ENCODE measurements around the gene MRPS17.
A peak's percentile ranks its signal among the peaks of the same experiment; 100 is the strongest.
"Not testable (repeated sequence)": the region's sequence is repeated elsewhere in the genome, so short reads cannot be mapped to it uniquely, and the experiment has no call there.

The MRPS17 gene

DNA sequence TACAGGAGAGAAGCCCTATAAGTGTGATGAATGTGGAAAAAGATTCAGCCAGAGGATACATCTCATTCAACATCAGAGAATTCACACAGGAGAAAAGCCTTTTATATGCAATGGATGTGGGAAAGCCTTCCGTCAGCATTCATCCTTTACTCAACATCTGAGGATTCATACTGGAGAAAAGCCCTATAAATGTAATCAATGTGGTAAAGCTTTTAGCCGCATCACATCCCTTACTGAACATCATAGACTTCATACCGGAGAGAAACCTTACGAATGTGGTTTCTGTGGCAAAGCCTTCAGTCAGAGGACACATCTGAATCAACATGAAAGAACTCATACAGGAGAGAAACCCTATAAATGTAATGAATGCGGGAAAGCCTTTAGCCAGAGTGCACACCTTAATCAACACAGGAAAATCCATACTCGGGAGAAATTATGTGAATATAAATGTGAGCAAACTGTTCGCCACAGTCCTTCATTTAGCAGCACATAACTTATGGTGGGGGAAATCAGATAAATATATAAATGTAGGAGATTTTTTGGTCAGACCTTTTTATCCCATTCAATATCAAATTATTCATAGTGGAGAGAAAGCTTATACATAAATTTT, 12.1 kb upstream of the MRPS17 start:
- no peak for DNase-seq (ENCODE audit: low read depth)
- TF ChIP-seq CTCF (IDR thresholded peaks at IDR 0.05; ENCODE audit: insufficient read depth, low read depth, low read length, missing control alignments), result no peak
- H3K4me3 ChIP-seq (ENCODE audit: low read depth, low read length), result no peak overlapping the region

DNA sequence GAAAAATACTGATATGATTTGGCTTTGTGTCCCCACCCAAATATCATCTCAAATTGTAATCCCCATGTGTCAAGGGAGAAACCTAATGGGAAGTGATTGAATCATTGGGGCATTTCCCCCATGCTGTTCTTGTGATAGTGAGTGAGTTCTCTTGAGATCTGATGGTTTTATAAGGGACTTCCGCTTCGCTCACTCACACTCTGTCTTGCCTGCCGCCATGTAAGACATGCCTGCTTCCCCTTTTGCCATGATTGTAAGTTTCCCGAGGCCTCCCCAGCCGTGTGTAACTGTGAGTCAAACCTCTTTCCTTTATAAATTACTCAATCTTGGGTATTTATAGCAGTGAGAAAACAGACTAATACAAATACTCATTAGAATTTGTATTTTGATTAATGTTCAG, 5.1 kb upstream of the MRPS17 start:
- TF ChIP-seq CTCF (IDR thresholded peaks at IDR 0.05; ENCODE audit: insufficient read depth, low read depth, low read length, missing control alignments), result no peak
- no peak overlapping the region for H3K4me3 ChIP-seq (ENCODE audit: low read depth, low read length)
- no peak for DNase-seq (ENCODE audit: low read depth)

GRCh38 chr7:55952352-55952671, 635 bp downstream of the MRPS17 start:
- H3K4me3 ChIP-seq (ENCODE audit: low read depth, low read length), result peak overlapping the region; percentile 89
- DNase-seq (ENCODE audit: low read depth), result not testable (repeated sequence)

- no peak for DNase-seq (ENCODE audit: low read depth)
- no peak for TF ChIP-seq CTCF (IDR thresholded peaks at IDR 0.05; ENCODE audit: insufficient read depth, low read depth, low read length, missing control alignments)
- no peak overlapping the region for H3K4me3 ChIP-seq (ENCODE audit: low read depth, low read length)
Observed at GRCh38 chr7:55953707-55954475, 2.2 kb downstream of the MRPS17 start.

DNA sequence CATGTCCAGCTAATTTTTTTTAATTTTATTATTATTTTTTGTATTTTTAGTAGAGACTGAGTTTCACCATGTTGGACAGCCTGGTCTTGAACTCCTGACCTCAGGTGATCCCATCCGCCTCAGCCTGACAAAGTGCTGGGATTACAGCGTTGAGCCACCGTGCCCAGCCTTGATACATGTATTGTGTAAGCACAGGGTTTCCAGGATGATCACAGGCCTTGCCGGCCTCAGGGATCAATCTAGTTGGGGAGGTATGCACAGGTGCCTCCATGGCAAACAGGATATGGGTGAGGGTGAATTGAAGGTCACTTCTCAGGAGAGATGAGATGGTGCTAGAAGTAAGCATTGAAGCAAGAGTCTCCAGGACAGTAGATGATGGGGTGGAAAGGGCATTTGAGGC, 5.5 kb downstream of the MRPS17 start:
- no peak for TF ChIP-seq CTCF (IDR thresholded peaks at IDR 0.05; ENCODE audit: insufficient read depth, low read depth, low read length, missing control alignments)
- H3K4me3 ChIP-seq (ENCODE audit: low read depth, low read length), result no peak overlapping the region
- DNase-seq (ENCODE audit: low read depth), result no peak

DNA sequence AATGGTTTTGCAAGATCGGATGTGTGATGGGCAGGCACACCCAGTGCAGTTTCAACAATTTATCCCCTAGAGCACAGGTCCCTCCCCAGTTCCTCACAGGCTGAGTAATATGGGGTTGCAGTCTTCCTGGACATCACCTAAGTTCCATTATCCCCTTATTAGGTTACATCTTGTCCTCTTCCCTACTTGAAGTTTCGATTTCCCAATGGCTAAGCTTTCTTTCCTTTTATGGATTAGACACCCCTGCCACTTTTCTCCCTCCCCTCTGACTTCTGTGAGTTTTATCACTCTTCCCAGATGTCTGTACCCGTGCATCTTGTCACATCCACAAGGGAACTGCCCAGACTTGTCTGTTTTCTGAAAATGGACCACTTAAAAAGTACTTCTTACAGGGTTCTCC, 10.3 kb downstream of the MRPS17 start:
- DNase-seq (ENCODE audit: low read depth), result no peak
- no peak overlapping the region for H3K4me3 ChIP-seq (ENCODE audit: low read depth, low read length)
- TF ChIP-seq CTCF (IDR thresholded peaks at IDR 0.05; ENCODE audit: insufficient read depth, low read depth, low read length, missing control alignments), result no peak

- TF ChIP-seq CTCF (IDR thresholded peaks at IDR 0.05; ENCODE audit: insufficient read depth, low read depth, low read length, missing control alignments), result no peak
- H3K4me3 ChIP-seq (ENCODE audit: low read depth, low read length), result peak overlapping the region; percentile 83
- DNase-seq (ENCODE audit: low read depth), result no peak
Observed at GRCh38 chr7:55963584-55964168, 12.0 kb downstream of the MRPS17 start.
